Measurements from ENCODE around the gene CAB39. TPM values are rescaled to one million over a fixed set of nuclear protein-coding genes. Genes with fewer than 3 reads are reported as not detected.
A peak's percentile ranks its signal among the peaks of the same experiment; 100 is the strongest.

CAB39 gene
- total RNA-seq, 1 donor from 2014 or later = 96.3 TPM

DNA sequence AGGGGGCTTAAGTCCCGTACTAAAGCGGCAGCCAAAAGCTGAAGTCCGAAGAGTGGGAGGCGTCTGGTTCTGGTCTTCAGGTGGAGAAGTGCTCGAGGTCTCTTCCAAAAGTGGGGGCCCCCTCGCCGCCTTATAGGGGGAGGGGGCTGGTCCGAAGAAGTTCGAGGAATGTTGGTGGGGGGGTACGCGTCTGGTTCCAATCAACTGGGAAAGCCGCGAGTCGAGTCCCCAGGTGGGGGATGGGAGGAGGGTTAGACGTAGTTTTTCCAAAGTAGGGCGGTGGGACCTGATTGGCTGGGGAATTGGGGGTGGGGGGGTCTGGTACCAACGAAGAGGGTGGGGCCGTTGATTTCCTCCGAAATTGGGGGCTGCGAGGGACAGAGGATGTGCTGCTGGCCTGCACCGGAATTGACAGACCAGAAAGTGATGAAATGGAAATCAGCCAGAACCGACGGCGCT is 152.7 kb downstream of the CAB39 start:
- TF ChIP-seq, protein P1, sequence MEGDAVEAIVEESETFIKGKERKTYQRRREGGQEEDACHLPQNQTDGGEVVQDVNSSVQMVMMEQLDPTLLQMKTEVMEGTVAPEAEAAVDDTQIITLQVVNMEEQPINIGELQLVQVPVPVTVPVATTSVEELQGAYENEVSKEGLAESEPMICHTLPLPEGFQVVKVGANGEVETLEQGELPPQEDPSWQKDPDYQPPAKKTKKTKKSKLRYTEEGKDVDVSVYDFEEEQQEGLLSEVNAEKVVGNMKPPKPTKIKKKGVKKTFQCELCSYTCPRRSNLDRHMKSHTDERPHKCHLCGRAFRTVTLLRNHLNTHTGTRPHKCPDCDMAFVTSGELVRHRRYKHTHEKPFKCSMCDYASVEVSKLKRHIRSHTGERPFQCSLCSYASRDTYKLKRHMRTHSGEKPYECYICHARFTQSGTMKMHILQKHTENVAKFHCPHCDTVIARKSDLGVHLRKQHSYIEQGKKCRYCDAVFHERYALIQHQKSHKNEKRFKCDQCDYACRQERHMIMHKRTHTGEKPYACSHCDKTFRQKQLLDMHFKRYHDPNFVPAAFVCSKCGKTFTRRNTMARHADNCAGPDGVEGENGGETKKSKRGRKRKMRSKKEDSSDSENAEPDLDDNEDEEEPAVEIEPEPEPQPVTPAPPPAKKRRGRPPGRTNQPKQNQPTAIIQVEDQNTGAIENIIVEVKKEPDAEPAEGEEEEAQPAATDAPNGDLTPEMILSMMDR (conservative IDR thresholded peaks at IDR 0.05; ENCODE audit: low read depth, low read length) = no peak
- H3K4me3 ChIP-seq (ENCODE audit: low read depth, low read length) = peak overlapping the region; percentile 79
- no peak for DNase-seq (ENCODE audit: low read depth)

DNA sequence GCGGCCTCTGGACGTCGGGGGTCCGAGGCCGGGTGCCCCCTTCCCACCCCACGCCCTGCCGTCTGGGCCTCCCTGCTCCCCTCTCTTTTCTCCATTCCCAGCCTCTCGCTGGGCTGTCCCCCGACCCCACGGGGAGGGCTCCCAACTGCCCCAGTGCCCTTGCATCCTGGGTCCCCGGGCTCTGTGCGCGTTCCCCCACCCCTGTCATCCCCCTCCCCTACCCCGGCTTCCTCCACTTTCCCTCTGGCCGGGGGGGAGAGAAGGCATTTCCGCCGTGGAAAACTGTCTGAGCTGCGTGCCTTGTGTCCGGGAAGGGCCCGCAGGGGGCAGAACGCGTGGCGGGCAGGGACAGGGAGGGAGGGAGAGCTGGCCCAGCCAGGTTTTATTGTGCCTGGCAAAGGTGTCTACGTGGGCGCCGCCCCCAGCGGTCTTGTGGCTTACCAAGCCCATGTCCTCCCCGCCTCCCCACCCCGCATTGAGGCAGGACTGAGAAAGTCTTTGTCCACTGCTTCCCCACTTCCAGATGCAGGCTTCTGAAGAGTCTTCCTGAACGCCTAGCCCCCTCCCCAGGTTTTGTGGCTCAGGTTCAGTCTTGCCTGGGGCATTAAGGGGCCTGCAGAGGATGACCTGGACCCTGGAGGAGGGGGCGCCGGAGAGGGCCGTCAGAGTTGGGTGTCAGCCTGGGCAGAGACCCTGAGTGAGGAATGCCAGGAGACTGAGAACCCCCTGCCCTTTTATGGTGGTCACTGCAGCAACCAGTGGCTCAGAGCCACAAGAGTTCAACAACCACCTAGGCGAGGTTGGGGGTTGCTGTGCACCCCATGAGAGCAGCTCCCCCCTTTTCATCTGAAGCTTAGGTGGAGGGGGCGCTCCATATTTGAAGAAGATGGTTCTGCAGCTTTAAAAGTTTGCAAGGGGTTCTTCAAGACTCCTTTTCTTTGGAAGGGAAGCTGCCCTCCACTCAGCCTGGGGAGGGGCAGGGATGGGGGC is 153.4 kb downstream of the CAB39 start:
- H3K4me3 ChIP-seq (ENCODE audit: low read depth, low read length) = peak overlapping the region; percentile 79
- no peak for DNase-seq (ENCODE audit: low read depth)
- TF ChIP-seq, protein P1 (conservative IDR thresholded peaks at IDR 0.05; ENCODE audit: low read depth, low read length) = peak; percentile 13

DNA sequence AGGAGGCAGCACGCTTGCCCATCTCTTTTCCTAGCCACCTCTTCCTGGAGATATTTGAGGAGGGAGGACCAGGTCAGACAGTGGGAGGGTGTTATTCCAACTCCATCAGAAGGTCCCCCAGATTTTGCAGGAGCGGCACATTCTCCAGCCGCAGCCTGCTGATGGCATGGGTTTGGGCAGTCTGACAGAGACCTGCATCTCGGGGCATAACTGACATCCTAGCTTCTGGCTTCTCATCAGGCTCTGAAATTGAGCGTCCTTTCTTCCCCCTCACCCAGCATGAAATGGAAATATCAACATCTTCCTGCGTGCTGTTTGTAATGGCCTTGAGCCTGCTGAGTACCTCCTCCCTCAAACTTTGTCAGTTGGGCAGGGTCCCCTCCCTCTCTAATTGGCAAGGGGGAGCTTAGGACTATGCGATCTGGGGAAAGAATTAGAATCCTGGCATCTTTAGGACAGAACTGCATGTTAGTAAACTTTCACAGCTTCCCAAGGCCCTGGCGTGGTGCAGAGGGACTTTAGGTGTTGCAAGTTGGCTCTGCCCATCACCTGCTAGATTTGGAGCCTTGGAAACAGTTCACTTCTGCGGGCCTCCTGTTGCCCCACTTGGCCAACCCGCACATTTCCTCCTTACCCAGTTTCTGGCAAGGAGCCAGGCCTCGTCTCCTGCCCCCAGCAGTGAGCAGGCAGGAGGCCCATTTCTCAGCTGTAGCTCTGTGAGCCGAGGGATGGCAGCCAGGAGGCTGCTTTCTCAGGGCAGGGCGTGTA is 154.3 kb downstream of the CAB39 start:
- H3K4me3 ChIP-seq (ENCODE audit: low read depth, low read length) = no peak overlapping the region
- DNase-seq (ENCODE audit: low read depth) = no peak
- TF ChIP-seq, protein P1 (conservative IDR thresholded peaks at IDR 0.05; ENCODE audit: low read depth, low read length) = no peak

GRCh38 chr2:230868161-230868946 is 155.7 kb downstream of the CAB39 start:
- TF ChIP-seq, protein P1 (conservative IDR thresholded peaks at IDR 0.05; ENCODE audit: low read depth, low read length) = no peak
- no peak overlapping the region for H3K4me3 ChIP-seq (ENCODE audit: low read depth, low read length)
- no peak for DNase-seq (ENCODE audit: low read depth)

- no peak overlapping the region for H3K4me3 ChIP-seq (ENCODE audit: low read depth, low read length)
- no peak for DNase-seq (ENCODE audit: low read depth)
- TF ChIP-seq, protein P1 (conservative IDR thresholded peaks at IDR 0.05; ENCODE audit: low read depth, low read length) = no peak
Observed at GRCh38 chr2:230868947-230869913, 156.6 kb downstream of the CAB39 start.
